Mesodermal cell (in vitro differentiated cells): ENCODE data around the gene CAMSAP3. TPM values are rescaled to one million over a fixed set of nuclear protein-coding genes. Genes with fewer than 3 reads are reported as not detected.
A peak's percentile ranks its signal among the peaks of the same experiment; 100 is the strongest.

Experiments
- H3K27ac ChIP-seq: 2 replicates; pipeline ENCODE4 v1.7.0; 2013; ENCODE audit warnings: mild to moderate bottlenecking, low read depth, low read length, moderate library complexity; ENCODE audit not compliant: severe bottlenecking
- H3K36me3 ChIP-seq: 2 replicates; pipeline ENCODE4 v1.7.1; 2013; ENCODE audit warnings: mild to moderate bottlenecking, low read length, moderate library complexity; ENCODE audit not compliant: control insufficient read depth, insufficient read depth
- H3K4me1 ChIP-seq: one replicate; pipeline ENCODE4 v1.7.1; 2013; ENCODE audit warnings: mild to moderate bottlenecking, low read length; ENCODE audit not compliant: insufficient read depth, control insufficient read depth, poor library complexity, severe bottlenecking
- H3K4me3 ChIP-seq: 2 replicates; pipeline ENCODE4 v1.7.0; 2013; ENCODE audit warnings: low read length, control low read depth, mild to moderate bottlenecking; ENCODE audit not compliant: insufficient read depth, poor library complexity, severe bottlenecking; ENCODE audit errors: extremely low read depth
- H3K9me3 ChIP-seq: 2 replicates; pipeline ENCODE4 v1.7.1; 2013; ENCODE audit warnings: mild to moderate bottlenecking, low read length, moderate library complexity; ENCODE audit not compliant: control insufficient read depth
- WGBS, 2 experiments: methylation state at CpG; one replicate each; pipeline ENCODE4 v1.1.5; 2013; ENCODE audit warnings: missing lambda C conversion rate in 2 of 2; ENCODE audit not compliant: insufficient coverage in 2 of 2; 5-methylcytosine and 5-hydroxymethylcytosine counted together
- polyA plus RNA-seq, 2 experiments: library from polyadenylated mRNA; stranded (reverse); fragments of 50-300 nt; gene quantifications; one replicate each; pipeline ENCODE4 v1.2.3, GENCODE V29; 2013

The CAMSAP3 gene, protein sequence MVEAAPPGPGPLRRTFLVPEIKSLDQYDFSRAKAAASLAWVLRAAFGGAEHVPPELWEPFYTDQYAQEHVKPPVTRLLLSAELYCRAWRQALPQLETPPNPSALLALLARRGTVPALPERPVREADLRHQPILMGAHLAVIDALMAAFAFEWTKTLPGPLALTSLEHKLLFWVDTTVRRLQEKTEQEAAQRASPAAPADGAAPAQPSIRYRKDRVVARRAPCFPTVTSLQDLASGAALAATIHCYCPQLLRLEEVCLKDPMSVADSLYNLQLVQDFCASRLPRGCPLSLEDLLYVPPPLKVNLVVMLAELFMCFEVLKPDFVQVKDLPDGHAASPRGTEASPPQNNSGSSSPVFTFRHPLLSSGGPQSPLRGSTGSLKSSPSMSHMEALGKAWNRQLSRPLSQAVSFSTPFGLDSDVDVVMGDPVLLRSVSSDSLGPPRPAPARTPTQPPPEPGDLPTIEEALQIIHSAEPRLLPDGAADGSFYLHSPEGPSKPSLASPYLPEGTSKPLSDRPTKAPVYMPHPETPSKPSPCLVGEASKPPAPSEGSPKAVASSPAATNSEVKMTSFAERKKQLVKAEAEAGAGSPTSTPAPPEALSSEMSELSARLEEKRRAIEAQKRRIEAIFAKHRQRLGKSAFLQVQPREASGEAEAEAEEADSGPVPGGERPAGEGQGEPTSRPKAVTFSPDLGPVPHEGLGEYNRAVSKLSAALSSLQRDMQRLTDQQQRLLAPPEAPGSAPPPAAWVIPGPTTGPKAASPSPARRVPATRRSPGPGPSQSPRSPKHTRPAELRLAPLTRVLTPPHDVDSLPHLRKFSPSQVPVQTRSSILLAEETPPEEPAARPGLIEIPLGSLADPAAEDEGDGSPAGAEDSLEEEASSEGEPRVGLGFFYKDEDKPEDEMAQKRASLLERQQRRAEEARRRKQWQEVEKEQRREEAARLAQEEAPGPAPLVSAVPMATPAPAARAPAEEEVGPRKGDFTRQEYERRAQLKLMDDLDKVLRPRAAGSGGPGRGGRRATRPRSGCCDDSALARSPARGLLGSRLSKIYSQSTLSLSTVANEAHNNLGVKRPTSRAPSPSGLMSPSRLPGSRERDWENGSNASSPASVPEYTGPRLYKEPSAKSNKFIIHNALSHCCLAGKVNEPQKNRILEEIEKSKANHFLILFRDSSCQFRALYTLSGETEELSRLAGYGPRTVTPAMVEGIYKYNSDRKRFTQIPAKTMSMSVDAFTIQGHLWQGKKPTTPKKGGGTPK
- polyA plus RNA-seq (2013, experiment 1 of 2), result 1.2 TPM
- polyA plus RNA-seq (2013, experiment 2 of 2), result 1.1 TPM

- Histone ChIP-seq H3K4me1 (no peaks in the 10 kb centered on the region), H3K4me3 (peak within 1 kb of the TSS; percentile 35), H3K36me3 (no peaks in the 10 kb centered on the region), H3K27ac (no peak within 1 kb of the TSS), H3K9me3 (no peaks in the 10 kb centered on the region)
- WGBS, 2 experiments, result 0 to 1% methylated on average over 40 to 52 of the region's 78 CpGs
Observed at GRCh38 chr19:7595466-7596133, at the start of gene CAMSAP3. TSS of gene CAMSAP3 (plus strand) at chr19:7595863. CDS start at chr19:7596003, 140 bp downstream.

DNA sequence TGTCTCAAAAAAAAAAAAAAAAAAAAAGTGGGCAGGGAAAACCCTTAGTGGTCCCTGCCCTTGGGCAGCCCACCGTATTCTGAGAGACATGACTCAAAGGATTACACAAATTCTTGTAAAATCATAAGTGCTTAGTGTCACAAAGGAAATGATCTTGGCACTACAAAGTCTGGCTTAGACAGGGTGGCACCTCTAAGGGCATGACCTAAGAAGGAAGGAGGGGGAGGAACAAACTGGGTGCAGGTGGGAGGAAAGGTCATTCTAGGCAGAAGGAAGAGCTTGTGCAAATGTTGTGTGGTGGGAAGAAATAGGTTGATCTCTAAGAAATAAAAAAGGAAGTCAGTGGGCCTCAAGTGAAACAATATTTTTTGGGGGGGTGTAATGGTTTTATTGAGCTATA, 49.8 kb upstream of the CAMSAP3 start:
- Histone ChIP-seq H3K36me3 (peaks cover 63% of the 10 kb centered on the region), H3K27ac (no peak overlapping the region), H3K4me3 (no peak overlapping the region), H3K9me3 (no peaks in the 10 kb centered on the region), H3K4me1 (peaks cover 3% of the 10 kb centered on the region)
- 100% methylated on average over 1 of the region's 1 CpG; no CpG with 5 or more reads in 1 of the 2 experiments for WGBS, 2 experiments

DNA sequence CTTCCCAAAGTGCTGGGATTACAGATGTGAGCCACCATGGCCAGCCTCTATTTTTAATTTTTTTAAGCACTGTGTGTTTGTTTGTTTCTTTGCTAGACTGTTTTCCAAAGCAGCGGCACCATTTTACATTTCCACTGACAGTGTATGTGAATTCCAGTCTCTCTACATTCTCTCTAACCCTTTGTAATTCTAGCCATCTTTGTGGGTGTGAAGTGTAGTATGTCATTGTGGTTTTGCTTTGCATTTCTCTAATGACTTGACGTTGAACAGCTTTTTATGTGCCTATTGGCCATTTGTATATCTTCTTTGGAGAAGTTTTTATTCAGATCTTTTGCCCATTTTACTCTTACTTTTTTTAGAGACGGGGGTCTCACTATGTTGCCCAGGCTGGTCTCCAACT, 48.5 kb upstream of the CAMSAP3 start:
- H3K4me3 ChIP-seq, result no peak overlapping the region
- 96 to 100% methylated on average over 1 to 2 of the region's 3 CpGs for WGBS, 2 experiments
- no peaks in the 10 kb centered on the region for H3K4me1 ChIP-seq
- H3K36me3 ChIP-seq, result peaks cover 61% of the 10 kb centered on the region
- no peaks in the 10 kb centered on the region for H3K9me3 ChIP-seq
- H3K27ac ChIP-seq, result no peak overlapping the region

- Histone ChIP-seq H3K36me3 (peaks cover 66% of the 10 kb centered on the region), H3K4me3 (no peak overlapping the region), H3K4me1 (no peaks in the 10 kb centered on the region), H3K27ac (no peak overlapping the region), H3K9me3 (no peaks in the 10 kb centered on the region)
- WGBS, 2 experiments, result 91 to 95% methylated on average over 36 of the region's 36 CpGs
Observed at GRCh38 chr19:7549429-7550148, 46.1 kb upstream of the CAMSAP3 start.

DNA sequence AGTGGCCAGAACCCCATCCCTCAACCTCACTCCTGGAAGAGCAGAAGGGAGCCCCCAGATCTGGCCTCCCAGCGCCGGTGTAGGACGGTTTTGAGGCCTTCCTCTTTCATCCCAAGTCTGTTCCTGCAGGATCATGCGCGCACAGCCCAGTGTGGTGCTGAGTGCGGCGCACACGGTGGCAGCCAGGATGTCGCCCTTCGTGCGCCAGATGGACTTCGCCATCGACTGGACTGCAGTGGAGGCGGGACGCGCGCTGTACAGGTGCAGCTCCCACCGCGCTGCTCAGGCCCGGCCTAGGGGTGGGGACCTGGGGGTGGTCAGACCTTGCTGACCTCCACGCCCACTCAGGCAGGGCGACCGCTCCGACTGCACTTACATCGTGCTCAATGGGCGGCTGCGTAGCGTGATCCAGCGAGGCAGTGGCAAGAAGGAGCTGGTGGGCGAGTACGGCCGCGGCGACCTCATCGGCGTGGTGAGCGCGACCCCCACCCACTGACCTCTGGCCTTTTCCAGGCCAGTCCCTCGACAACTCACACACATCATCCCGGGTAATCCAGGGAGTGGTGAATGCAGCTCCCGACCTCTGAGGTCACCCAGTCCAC, 45.4 kb upstream of the CAMSAP3 start:
- Histone ChIP-seq H3K27ac (no peak overlapping the region), H3K9me3 (no peaks in the 10 kb centered on the region), H3K4me3 (no peak overlapping the region), H3K36me3 (peaks cover 66% of the 10 kb centered on the region), H3K4me1 (no peaks in the 10 kb centered on the region)
- 97% methylated on average over 35 to 41 of the region's 41 CpGs for WGBS, 2 experiments

- WGBS, 2 experiments, result 74 to 76% methylated on average over 37 to 42 of the region's 51 CpGs
- Histone ChIP-seq H3K4me3 (no peak overlapping the region), H3K27ac (no peak overlapping the region), H3K36me3 (peaks cover 69% of the 10 kb centered on the region), H3K4me1 (no peaks in the 10 kb centered on the region), H3K9me3 (no peaks in the 10 kb centered on the region)
Observed at GRCh38 chr19:7550987-7551761, 44.5 kb upstream of the CAMSAP3 start.

GRCh38 chr19:7552781-7553180, 42.9 kb upstream of the CAMSAP3 start:
- H3K36me3 ChIP-seq, result peaks cover 83% of the 10 kb centered on the region
- no peaks in the 10 kb centered on the region for H3K4me1 ChIP-seq
- H3K9me3 ChIP-seq, result no peaks in the 10 kb centered on the region
- 94 to 100% methylated on average over 2 of the region's 2 CpGs for WGBS, 2 experiments
- H3K4me3 ChIP-seq, result no peak overlapping the region
- H3K27ac ChIP-seq, result no peak overlapping the region

GRCh38 chr19:7554565-7554964, 41.1 kb upstream of the CAMSAP3 start:
- Histone ChIP-seq H3K4me3 (no peak overlapping the region), H3K27ac (no peak overlapping the region), H3K9me3 (no peaks in the 10 kb centered on the region), H3K4me1 (no peaks in the 10 kb centered on the region), H3K36me3 (peaks cover 94% of the 10 kb centered on the region)
- 97 to 98% methylated on average over 28 of the region's 28 CpGs for WGBS, 2 experiments
